ENCODE data around the gene DNAJB6.

DNA sequence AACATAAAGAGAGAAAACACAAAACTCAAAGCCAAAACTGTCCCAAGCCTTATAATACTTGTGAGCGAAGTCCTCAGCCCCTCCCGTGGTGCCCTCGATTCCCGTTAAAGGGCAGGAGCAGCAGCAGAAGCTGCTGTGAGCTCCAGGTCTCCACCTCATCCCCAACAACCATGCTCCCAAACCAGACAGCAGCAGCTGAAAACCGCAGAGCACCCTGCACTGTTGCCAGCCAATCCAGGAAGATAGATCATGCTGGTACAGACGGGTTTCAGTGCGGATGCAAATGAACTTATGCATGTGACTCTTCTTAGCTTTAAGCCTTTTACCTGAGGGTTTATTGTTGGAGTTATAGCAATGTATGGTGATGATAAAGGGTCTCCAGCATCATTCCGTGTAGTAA, 97.9 kb downstream of the DNAJB6 start:
- TF ChIP-seq GATA2 (IDR thresholded peaks at IDR 0.05; ENCODE audit: low read depth, low read length) (no peak), GATA3 (IDR thresholded peaks at IDR 0.05; ENCODE audit: low read depth, low read length) (no peak)
